GM04503 (cell line): ENCODE data around the gene FAM209B.
"Not testable (repeated sequence)": the region's sequence is repeated elsewhere in the genome, so short reads cannot be mapped to it uniquely, and the experiment has no call there.

Source experiments
- DNase-seq: peaks from one replicate; pipeline ENCODE4 v3.0.0-alpha.2; 2012; ENCODE audit warnings: low read depth

FAM209B gene

GRCh38 chr20:56540415-56540814 lies 7.4 kb downstream of the FAM209B start:
- DNase-seq: no peak

GRCh38 chr20:56542489-56543030 lies 9.5 kb downstream of the FAM209B start:
- no peak for DNase-seq

GRCh38 chr20:56551571-56551970 lies 18.5 kb downstream of the FAM209B start:
- DNase-seq: no peak

GRCh38 chr20:56552911-56553629 lies 20.0 kb downstream of the FAM209B start:
- no peak for DNase-seq

GRCh38 chr20:56554869-56555268 lies 21.8 kb downstream of the FAM209B start:
- DNase-seq: peak; percentile 95

- DNase-seq: no peak
Observed at GRCh38 chr20:56558968-56559367, 25.9 kb downstream of the FAM209B start.

GRCh38 chr20:56564526-56564925 lies 31.5 kb downstream of the FAM209B start:
- not testable (repeated sequence) for DNase-seq

- DNase-seq: no peak
Observed at GRCh38 chr20:56565511-56565910, 32.5 kb downstream of the FAM209B start.

- DNase-seq: no peak
Observed at GRCh38 chr20:56566621-56567020, 33.6 kb downstream of the FAM209B start.

- no peak for DNase-seq
Observed at GRCh38 chr20:56570832-56571231, 37.8 kb downstream of the FAM209B start.

GRCh38 chr20:56572172-56572571 lies 39.1 kb downstream of the FAM209B start:
- no peak for DNase-seq

GRCh38 chr20:56573986-56574385 lies 40.9 kb downstream of the FAM209B start:
- no peak for DNase-seq

GRCh38 chr20:56574531-56575142 lies 41.6 kb downstream of the FAM209B start:
- no peak for DNase-seq

- no peak for DNase-seq
Observed at GRCh38 chr20:56575157-56575556, 42.1 kb downstream of the FAM209B start.

GRCh38 chr20:56575961-56576360 lies 42.9 kb downstream of the FAM209B start:
- DNase-seq: no peak

- no peak for DNase-seq
Observed at GRCh38 chr20:56579301-56579710, 46.3 kb downstream of the FAM209B start.

GRCh38 chr20:56580226-56580625 lies 47.2 kb downstream of the FAM209B start:
- no peak for DNase-seq

- no peak for DNase-seq
Observed at GRCh38 chr20:56581701-56582100, 48.7 kb downstream of the FAM209B start.

GRCh38 chr20:56582542-56582941 lies 49.5 kb downstream of the FAM209B start:
- no peak for DNase-seq

GRCh38 chr20:56584916-56585315 lies 51.9 kb downstream of the FAM209B start:
- no peak for DNase-seq
